Testis (tissue), 2 donors: ENCODE measurements around the gene PTPRD.

Experiments
- POLR2A ChIP-seq: fragments of 450-650 bp; IDR thresholded peaks from one replicate; pipeline ENCODE4 v1.6.1; 2017; ENCODE audit warnings: antibody characterized with exemption, mild to moderate bottlenecking, moderate library complexity
- TF ChIP-seq, protein P1 (sequence below), 3 experiments: fragments of 450-650 bp in 2 of 3; fragments of 200-600 bp in 1 of 3; sonication (generic) in 1 of 3; IDR thresholded peaks; one replicate each; pipeline ENCODE4 v1.5.1; 2016 to 2019; ENCODE audit warnings: antibody characterized with exemption in 3 of 3, mild to moderate bottlenecking in 2 of 3, moderate library complexity in 1 of 3

DNA sequence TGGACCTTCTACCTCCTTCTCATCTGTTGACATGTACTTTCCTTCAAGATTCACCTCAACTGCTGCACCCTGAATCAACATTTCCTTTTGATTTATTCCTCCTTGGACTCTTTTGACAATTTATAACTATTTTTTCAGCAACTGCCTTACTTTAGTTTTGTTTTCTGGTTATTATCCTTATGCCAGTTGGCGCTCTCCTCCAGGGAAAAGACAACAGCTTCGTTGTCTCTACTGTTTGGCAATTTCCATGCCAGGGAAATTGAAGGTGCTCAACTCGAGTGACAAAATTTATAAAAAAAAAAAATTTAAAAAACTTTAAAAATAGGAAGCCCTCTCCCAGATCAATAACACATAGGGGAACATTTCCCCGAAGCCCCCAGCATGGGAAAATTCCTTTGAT is 2264.0 kb downstream of the PTPRD start:
- TF ChIP-seq, protein P1, sequence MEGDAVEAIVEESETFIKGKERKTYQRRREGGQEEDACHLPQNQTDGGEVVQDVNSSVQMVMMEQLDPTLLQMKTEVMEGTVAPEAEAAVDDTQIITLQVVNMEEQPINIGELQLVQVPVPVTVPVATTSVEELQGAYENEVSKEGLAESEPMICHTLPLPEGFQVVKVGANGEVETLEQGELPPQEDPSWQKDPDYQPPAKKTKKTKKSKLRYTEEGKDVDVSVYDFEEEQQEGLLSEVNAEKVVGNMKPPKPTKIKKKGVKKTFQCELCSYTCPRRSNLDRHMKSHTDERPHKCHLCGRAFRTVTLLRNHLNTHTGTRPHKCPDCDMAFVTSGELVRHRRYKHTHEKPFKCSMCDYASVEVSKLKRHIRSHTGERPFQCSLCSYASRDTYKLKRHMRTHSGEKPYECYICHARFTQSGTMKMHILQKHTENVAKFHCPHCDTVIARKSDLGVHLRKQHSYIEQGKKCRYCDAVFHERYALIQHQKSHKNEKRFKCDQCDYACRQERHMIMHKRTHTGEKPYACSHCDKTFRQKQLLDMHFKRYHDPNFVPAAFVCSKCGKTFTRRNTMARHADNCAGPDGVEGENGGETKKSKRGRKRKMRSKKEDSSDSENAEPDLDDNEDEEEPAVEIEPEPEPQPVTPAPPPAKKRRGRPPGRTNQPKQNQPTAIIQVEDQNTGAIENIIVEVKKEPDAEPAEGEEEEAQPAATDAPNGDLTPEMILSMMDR (IDR thresholded peaks at IDR 0.05): no peak
- TF ChIP-seq POLR2A: no peak
